ENCODE measurements around the gene RNF43. TPM values are rescaled to one million over a fixed set of nuclear protein-coding genes. Genes with fewer than 3 reads are reported as not detected.

The RNF43 gene
- total and polyA plus RNA-seq, 2 of the 13 experiments (the other 11 are each of a cell fraction or from before 2014, with no cell fraction given), result 31.0 to 53.4 TPM

GRCh38 chr17:58447039-58447975 is 30.0 kb upstream of the RNF43 start (continued):
- TF ChIP-seq ZSCAN30 (CRISPR knock-in tag; IDR thresholded peaks at IDR 0.05) (no peak), ZBTB7A (CRISPR knock-in tag; IDR thresholded peaks at IDR 0.05) (no peak), ISX (CRISPR knock-in tag; conservative IDR thresholded peaks at IDR 0.05) (no peak), CENPBD1 (CRISPR knock-in tag; IDR thresholded peaks at IDR 0.05; ENCODE audit: borderline replicate concordance, low read depth) (no peak), FOXJ3 (CRISPR knock-in tag; IDR thresholded peaks at IDR 0.05; ENCODE audit: borderline replicate concordance) (no peak), ZSCAN12 (CRISPR knock-in tag; IDR thresholded peaks at IDR 0.05) (no peak), ZNF260 (CRISPR knock-in tag; IDR thresholded peaks at IDR 0.05; ENCODE audit: borderline replicate concordance, low read depth) (no peak), ZNF674 (CRISPR knock-in tag; IDR thresholded peaks at IDR 0.05; ENCODE audit: low read depth) (no peak), ERF (CRISPR knock-in tag; IDR thresholded peaks at IDR 0.05) (0 out of 2 replicates have a peak, but pooled peaks have one; percentile 54), KDM5A (IDR thresholded peaks at IDR 0.05; ENCODE audit: borderline replicate concordance, low read length) (no peak), ZNF329 (CRISPR knock-in tag; IDR thresholded peaks at IDR 0.05; ENCODE audit: low read depth) (no peak), POLR2AphosphoS2 (IDR thresholded peaks at IDR 0.05; ENCODE audit: low read depth, low read length) (no peak), ZNF878 (CRISPR knock-in tag; IDR thresholded peaks at IDR 0.05) (no peak), NFRKB (IDR thresholded peaks at IDR 0.05) (no peak), ZFP41 (CRISPR knock-in tag; IDR thresholded peaks at IDR 0.05; ENCODE audit: borderline replicate concordance) (no peak), RFX1 (IDR thresholded peaks at IDR 0.05) (no peak), MAZ (IDR thresholded peaks at IDR 0.05; ENCODE audit: borderline replicate concordance, low read depth, low read length) (no peak), MAZ (CRISPR knock-in tag; IDR thresholded peaks at IDR 0.05; ENCODE audit: low read depth) (no peak), XRCC5 (optimal IDR thresholded peaks at IDR 0.05; ENCODE audit: low read length) (peak; percentile 38), PCBP2 (optimal IDR thresholded peaks at IDR 0.05; ENCODE audit: low read depth, low read length, poor library complexity, severe bottlenecking) (no peak), MEF2D (CRISPR knock-in tag; IDR thresholded peaks at IDR 0.05) (no peak), ZFP91 (CRISPR knock-in tag; IDR thresholded peaks at IDR 0.05; ENCODE audit: borderline replicate concordance) (no peak), FOXA1 (IDR thresholded peaks at IDR 0.05) (no peak), FOXA1 (CRISPR knock-in tag; IDR thresholded peaks at IDR 0.05) (no peak), ZNF678 (CRISPR knock-in tag; IDR thresholded peaks at IDR 0.05) (no peak), ZNF775 (CRISPR knock-in tag; IDR thresholded peaks at IDR 0.05; ENCODE audit: borderline replicate concordance) (no peak), ZNF776 (CRISPR knock-in tag; IDR thresholded peaks at IDR 0.05) (no peak), YEATS2 (CRISPR knock-in tag; IDR thresholded peaks at IDR 0.05; ENCODE audit: borderline replicate concordance) (no peak), BATF2 (CRISPR knock-in tag; IDR thresholded peaks at IDR 0.05) (no peak)
